Astrocyte (in vitro differentiated cells and primary cell): ENCODE measurements around the gene MDK.

Experiments
- CTCF ChIP-seq: IDR thresholded peaks from 2 replicates; pipeline ENCODE4 v1.5.1; 2011; ENCODE audit warnings: low read depth, mild to moderate bottlenecking, inconsistent platforms, low read length, moderate library complexity; ENCODE audit not compliant: insufficient read depth
- EZH2 ChIP-seq: IDR thresholded peaks from 2 replicates; pipeline ENCODE4 v1.6.1; 2012; ENCODE audit warnings: mild to moderate bottlenecking, low read length, inconsistent platforms; ENCODE audit not compliant: insufficient read depth

GRCh38 chr11:46332093-46332567 is 49.3 kb upstream of the MDK start:
- TF ChIP-seq CTCF (no peak), EZH2 (no peak)
